CD4-positive, alpha-beta T cell treated with Interleukin-10 for 1 hour (primary cell): ENCODE measurements around the gene CANX.

Experiments used
- DNase-seq: peaks from one replicate; pipeline ENCODE4 v3.0.0-alpha.2; 2020

Gene CANX

DNA sequence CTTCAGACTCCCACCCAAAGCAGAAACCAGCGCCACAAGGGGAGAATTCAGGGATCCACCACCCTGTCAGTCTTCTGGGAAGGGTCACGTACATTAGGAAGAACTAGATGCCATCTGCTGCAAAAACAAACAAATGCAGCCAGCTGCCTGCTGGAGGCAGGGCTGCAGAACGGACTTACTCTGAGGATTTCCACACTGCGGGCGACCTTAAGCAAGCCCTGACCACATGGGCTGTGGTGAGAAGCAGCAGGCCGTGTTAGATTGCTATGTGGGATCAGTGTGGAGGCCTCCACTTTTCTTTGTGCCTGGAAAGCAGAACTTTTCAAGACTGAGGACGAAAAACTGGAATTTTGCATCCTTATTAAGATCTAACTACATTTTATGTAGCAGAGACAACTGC lies 81.6 kb downstream of the CANX start:
- no peak for DNase-seq
